GM19099 (cell line): ENCODE data around the gene LHFPL2.

Source experiments
- POLR2A ChIP-seq: IDR thresholded peaks from 3 replicates; pipeline ENCODE4 v1.6.1; 2011; ENCODE audit warnings: low read depth; ENCODE audit not compliant: insufficient read length; ENCODE audit errors: extremely low read depth

The LHFPL2 gene

GRCh38 chr5:78527925-78528324 is 120.6 kb downstream of the LHFPL2 start:
- no peak for TF ChIP-seq POLR2A

- no peak for TF ChIP-seq POLR2A
Observed at GRCh38 chr5:78527054-78527859, 121.3 kb downstream of the LHFPL2 start.

GRCh38 chr5:78526049-78526525 is 122.5 kb downstream of the LHFPL2 start:
- no peak for TF ChIP-seq POLR2A

GRCh38 chr5:78523314-78524193 is 125.0 kb downstream of the LHFPL2 start:
- no peak for TF ChIP-seq POLR2A

DNA sequence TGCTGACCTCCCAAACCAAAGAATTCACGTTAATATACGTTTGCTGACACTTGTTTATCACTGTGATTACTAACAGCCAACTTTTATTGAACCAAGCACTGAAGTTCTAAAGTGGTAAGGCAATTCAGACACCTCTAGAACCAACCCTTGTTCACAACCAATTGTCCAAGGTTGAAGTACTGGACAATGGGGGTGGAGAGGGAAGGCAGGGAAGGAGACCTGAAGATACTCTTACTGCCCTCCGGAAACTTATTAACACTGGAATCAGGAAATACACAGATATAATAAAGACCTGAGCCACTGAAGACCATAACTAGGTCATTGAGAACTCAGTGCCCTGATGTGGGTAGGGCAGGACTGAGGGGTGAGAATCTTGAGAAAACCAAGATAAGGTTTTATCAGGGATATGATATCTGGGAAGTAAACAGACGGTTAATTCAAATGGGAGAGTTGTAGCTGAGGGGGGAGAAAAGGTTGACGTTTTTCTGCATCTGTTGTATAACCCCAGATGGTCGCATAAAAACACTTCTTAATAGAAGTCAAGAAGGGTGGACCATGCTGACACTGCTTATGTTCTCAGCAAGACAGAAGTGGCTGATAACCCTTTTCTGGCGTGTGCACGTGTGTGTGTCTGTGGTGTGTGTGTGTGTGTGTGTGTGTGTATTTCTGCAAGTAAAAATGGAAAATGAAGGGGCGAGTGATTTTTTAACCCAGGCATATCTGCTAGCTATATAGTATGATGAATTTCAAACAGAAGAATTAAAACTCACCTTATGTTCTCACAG is 125.9 kb downstream of the LHFPL2 start:
- no peak for TF ChIP-seq POLR2A

DNA sequence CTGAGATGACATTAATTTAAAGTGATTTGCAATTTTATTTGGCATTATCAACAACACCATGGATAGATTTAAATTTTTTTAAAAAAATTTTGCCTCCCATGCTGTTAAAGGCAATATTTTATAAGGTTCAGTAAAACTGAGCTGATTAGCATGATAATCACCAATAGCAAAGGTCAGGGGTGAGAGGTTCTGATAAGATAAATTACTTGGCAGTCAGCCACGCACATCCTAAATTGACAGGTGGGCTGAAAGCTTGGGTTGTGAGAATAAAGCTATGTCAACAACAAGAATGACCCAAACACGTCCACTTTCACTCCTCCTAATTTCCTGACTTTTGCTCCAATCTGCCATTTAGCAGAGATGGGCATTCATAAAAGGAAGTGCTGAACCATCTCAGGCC is 127.1 kb downstream of the LHFPL2 start:
- TF ChIP-seq POLR2A: no peak

GRCh38 chr5:78519198-78519941 is 129.2 kb downstream of the LHFPL2 start:
- no peak for TF ChIP-seq POLR2A

- no peak for TF ChIP-seq POLR2A
Observed at GRCh38 chr5:78518365-78519197, 130.0 kb downstream of the LHFPL2 start.

DNA sequence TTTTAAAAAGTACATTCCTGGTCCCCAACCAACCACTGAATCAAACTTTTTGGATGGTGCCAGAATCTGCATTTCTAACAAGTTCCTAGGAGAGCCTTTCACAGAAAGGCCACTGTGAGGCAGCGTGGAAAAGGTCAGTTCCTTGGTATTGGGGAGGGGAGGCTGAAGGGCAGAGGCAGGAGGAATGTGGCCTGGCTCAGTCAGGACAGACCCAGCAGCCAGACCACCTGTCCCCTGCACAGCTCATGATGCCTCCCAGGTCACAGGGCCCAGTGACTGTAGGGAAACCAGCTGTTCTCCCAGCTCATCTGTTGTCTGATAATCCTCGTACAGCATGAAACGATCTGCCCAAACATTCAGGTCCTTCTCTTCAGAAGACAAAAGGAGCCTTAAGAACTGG is 132.9 kb downstream of the LHFPL2 start:
- no peak for TF ChIP-seq POLR2A

DNA sequence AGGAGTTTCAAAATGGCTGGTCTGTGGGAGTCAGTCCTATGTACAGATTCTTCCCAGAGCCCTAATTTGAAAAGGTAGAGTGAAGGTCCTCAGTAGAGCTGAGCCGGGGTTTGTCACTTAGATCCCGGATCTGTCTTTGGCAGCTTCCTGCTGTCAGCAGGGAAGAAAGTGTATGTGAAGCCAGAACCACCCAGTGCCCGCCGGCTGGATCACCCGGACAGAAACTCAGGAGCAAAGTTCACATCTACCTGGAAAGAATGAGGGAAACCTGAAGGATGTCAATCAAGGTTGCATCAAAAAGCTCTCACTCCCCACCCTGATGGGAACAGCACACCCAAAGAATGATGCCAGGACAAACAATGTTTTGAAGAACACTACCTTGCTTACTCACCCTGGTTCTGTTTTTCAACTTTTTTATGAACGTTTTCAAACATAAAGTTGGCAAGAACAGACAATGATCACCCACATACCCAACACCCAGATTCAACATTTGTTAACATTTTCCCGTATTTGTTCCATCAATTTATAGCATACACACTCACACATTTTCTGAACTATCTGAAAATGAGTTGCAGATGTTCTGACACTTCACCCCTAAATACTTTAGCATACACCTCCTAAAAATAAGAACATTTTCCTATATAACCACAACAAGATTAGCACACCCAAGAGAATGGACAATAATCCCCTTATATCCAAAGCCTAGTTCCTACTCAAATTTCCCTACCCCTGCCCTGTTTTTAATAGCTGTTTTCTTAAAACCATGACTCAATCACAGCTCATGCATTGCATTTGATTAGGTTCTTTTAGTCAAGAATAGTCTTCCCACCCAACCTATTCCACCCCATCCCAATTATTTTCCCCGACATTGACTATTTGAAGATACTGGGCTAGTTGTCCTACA is 133.9 kb downstream of the LHFPL2 start:
- no peak for TF ChIP-seq POLR2A

GRCh38 chr5:78513441-78513840 is 135.1 kb downstream of the LHFPL2 start:
- TF ChIP-seq POLR2A: no peak

DNA sequence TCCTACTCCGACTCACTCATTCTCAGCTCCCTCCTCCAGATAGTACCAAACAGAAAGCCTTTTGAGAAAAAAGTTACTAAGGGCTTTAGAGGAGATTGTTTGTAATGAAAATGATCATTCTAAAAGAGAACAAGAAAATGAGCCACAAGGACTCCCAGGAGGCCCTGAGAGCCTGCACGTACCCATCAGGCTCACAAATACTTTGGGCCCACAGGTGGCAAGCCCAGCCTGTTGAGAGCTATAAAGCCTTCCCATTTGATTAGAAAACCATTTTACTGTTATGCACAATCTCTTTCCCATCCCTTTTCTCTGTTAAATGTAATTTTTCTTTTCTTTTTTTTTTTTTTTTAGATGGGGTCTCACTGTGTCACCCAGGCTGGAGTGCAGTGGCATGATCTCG is 136.1 kb downstream of the LHFPL2 start:
- TF ChIP-seq POLR2A: no peak
